ENCODE measurements around the gene IFNAR1.

IFNAR1 gene

GRCh38 chr21:33364830-33365229 lies 40.1 kb downstream of the IFNAR1 start:
- ATAC-seq = no peak
- TF ChIP-seq ESRRG (CRISPR knock-in tag; IDR thresholded peaks at IDR 0.05) (no peak), TSHZ2 (CRISPR knock-in tag; IDR thresholded peaks at IDR 0.05) (no peak), POU6F1 (CRISPR knock-in tag; IDR thresholded peaks at IDR 0.05; ENCODE audit: borderline replicate concordance, low read depth) (no peak), ZNF70 (CRISPR knock-in tag; IDR thresholded peaks at IDR 0.05) (no peak), CSDC2 (CRISPR knock-in tag; IDR thresholded peaks at IDR 0.05) (no peak), CSRNP3 (CRISPR knock-in tag; IDR thresholded peaks at IDR 0.05) (no peak), ZFP3 (CRISPR knock-in tag; IDR thresholded peaks at IDR 0.05) (no peak), ISL1 (CRISPR knock-in tag; IDR thresholded peaks at IDR 0.05) (no peak), RARB (CRISPR knock-in tag; IDR thresholded peaks at IDR 0.05) (no peak), GLIS3 (CRISPR knock-in tag; IDR thresholded peaks at IDR 0.05) (no peak), OSR1 (CRISPR knock-in tag; IDR thresholded peaks at IDR 0.05) (no peak), SNAI2 (CRISPR knock-in tag; IDR thresholded peaks at IDR 0.05) (no peak), TCF4 (CRISPR knock-in tag; IDR thresholded peaks at IDR 0.05; ENCODE audit: borderline replicate concordance) (no peak), PPARA (CRISPR knock-in tag; IDR thresholded peaks at IDR 0.05; ENCODE audit: borderline replicate concordance) (no peak), TOX (CRISPR knock-in tag; IDR thresholded peaks at IDR 0.05; ENCODE audit: borderline replicate concordance) (no peak), ZNF565 (CRISPR knock-in tag; conservative IDR thresholded peaks at IDR 0.05; ENCODE audit: low read depth) (no peak), BACH2 (CRISPR knock-in tag; IDR thresholded peaks at IDR 0.05; ENCODE audit: borderline replicate concordance) (no peak), ZFP30 (CRISPR knock-in tag; IDR thresholded peaks at IDR 0.05) (no peak)

- TF ChIP-seq ARNTL (CRISPR knock-in tag; IDR thresholded peaks at IDR 0.05; ENCODE audit: borderline replicate concordance, low read depth) (no peak), BACH2 (CRISPR knock-in tag; IDR thresholded peaks at IDR 0.05; ENCODE audit: borderline replicate concordance) (no peak), ESRRG (CRISPR knock-in tag; IDR thresholded peaks at IDR 0.05) (no peak), GLIS3 (CRISPR knock-in tag; IDR thresholded peaks at IDR 0.05) (no peak), ZC3H10 (CRISPR knock-in tag; IDR thresholded peaks at IDR 0.05) (no peak), TOX (CRISPR knock-in tag; IDR thresholded peaks at IDR 0.05; ENCODE audit: borderline replicate concordance) (no peak), ZNF565 (CRISPR knock-in tag; conservative IDR thresholded peaks at IDR 0.05; ENCODE audit: low read depth) (no peak), CSDC2 (CRISPR knock-in tag; IDR thresholded peaks at IDR 0.05) (no peak), TSHZ2 (CRISPR knock-in tag; IDR thresholded peaks at IDR 0.05) (no peak), OSR1 (CRISPR knock-in tag; IDR thresholded peaks at IDR 0.05) (no peak), CSRNP3 (CRISPR knock-in tag; IDR thresholded peaks at IDR 0.05) (no peak), ZNF70 (CRISPR knock-in tag; IDR thresholded peaks at IDR 0.05) (no peak), ZFP30 (CRISPR knock-in tag; IDR thresholded peaks at IDR 0.05) (no peak)
- ATAC-seq = no peak
Observed at GRCh38 chr21:33367309-33367973, 42.7 kb downstream of the IFNAR1 start.

Measured in SK-N-SH treated with all-trans-retinoic acid at 6 μM for 48 hours (cell line).